T1000 (cell line): ENCODE results near the gene SNRNP200.
"Not testable (repeated sequence)": the region's sequence is repeated elsewhere in the genome, so short reads cannot be mapped to it uniquely, and the experiment has no call there.

Source experiments
- DNase-seq: peaks from one replicate; lab custom pipeline; 2025; ENCODE audit warnings: mixed read lengths; lab: John Stamatoyannopoulos, UW

Gene SNRNP200

GRCh38 chr2:96325041-96325883, 19.9 kb upstream of the SNRNP200 start, which contains the start of gene ITPRIPL1:
Gene ITPRIPL1 (plus strand): TSS chr2:96325317. CDS start chr2:96325840, 523 bp downstream.
- DNase-seq, result no peak

DNA sequence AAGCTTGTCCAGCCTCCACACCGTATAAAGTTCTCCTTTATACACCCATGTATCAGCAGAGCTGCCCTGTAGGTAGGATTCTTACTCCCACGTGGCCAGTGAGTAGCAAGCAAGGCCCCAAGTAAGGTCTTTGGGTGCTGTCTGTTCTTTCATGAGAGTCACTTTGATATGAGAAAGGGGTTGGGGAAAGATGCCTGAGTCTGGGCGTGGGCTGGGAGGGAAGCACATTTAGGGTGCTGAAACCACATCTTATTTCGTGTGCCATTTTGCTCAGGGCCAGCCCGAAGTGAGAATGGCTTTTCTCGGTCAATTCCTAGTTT, 19.3 kb upstream of the SNRNP200 start:
- no peak for DNase-seq

GRCh38 chr2:96323849-96324248, 18.5 kb upstream of the SNRNP200 start:
- DNase-seq, result no peak

DNA sequence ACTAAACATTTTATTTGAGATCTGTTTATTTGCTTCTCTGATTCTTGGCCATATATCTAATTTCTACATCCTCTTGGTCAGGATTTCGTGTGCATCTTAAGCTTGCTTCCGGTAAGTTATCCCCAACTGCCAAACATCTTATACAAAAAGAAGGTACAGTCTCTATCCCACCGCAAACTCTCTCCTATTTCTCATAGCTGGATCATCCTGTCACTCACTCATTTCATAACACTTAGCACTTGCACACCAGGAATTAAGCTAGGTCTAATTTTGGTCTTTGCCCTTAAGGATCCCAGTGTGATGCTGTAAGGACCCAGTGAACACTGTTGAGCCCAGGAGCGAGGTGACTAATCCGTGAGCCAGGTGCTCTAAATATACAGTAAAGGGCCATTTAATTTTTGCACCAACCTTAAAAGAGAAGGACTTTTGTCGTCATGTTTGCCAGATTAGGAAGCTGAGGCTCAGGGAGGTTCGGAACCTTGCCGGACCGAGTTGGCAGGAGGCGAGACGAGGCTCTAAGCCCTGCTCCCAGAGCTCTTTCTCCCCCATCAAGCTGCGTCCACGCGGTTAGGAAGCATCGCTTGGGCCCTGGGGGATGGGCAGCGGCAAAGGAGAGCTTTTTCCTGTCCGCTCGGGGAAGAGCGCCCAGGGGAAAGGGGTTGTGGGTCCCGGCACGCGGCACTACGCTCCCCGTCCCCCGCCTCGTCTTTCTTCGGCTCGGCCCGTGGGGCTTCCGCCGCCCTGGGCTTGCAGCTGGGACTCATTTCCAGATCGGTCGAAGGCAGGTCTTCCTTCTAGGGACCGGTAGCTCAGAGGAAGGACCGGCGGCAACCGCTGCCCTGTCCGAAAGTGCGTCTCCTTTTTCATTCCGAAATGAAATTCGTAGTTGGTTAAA, 15.6 kb upstream of the SNRNP200 start:
- no peak for DNase-seq

DNA sequence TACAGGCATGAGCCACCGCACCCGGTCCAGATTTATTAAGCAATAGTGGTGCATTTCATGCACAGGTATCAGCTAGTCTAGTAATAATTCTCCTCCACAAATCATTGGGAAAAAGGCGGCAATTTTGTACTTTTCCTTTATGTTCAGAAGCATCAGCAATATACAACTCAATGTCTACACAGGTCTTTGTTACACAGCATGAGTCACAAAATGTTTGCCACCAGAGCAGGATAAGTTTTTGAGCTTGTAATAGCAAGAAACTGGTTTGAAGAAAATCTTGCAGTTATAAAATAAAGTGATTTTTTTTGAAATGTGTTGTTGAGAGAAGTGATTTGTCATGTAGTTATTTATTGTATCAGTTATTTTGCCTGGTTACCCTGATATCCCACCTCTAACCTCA, 15.0 kb upstream of the SNRNP200 start:
- no peak for DNase-seq

DNA sequence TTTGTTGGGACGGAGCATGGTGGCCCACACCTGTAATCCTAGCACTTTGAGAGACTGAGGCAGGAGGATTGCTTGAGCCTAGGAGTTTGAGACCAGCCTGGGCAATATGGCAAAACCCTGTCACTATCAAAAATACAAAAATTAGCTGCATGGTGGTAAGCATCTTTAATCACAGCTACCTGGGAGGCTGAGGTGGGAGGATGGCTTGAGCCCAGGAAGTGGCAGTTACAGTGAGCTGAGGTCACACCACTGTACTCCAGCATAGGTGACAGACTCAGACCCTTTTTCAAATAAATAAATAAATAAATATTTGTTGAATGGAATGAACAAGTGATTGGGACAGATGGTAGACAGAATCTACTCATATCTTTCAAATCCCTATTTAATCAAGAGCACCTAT, 14.1 kb upstream of the SNRNP200 start:
- DNase-seq, result no peak

DNA sequence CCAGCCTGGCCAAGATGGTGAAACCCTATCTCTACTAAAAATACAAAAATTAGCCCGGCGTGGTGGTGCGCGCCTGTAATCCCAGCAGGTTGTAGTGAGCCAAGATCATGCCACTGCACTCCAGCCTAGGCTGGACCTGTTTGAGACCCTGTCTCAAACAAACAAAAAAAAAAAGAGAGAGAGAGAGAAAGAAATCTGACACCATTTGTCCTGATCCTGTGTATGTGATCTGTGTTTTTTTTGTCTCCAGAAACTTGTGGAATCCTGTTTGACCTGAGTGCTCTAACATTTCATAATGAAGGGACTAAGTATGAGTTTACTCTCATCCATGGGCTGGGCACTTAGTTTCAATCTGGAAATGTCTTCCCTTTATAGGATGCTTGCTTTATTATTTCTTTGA, 13.4 kb upstream of the SNRNP200 start:
- no peak for DNase-seq

DNA sequence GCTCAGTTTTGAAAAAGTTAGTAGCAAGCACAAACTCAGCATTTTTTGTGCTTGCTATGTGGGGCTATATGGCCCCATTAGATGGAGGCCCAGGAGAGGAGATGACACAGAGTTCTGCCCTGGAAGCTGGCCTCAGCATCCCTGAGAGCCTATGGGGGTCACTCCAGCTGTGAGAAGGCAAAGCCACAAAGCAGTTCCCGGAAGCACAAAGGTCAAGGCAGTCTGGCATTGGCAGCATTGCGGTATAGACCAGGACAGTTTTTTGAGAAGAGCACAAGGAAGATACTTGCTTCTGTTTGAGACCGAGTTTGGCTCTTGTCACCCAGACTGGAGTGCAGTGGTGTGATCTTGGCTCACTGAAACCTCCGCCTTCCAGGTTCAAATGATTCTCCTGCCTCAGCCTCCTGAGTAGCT, 12.2 kb upstream of the SNRNP200 start:
- DNase-seq, result no peak

GRCh38 chr2:96316999-96317398, 11.7 kb upstream of the SNRNP200 start:
- DNase-seq, result no peak

DNA sequence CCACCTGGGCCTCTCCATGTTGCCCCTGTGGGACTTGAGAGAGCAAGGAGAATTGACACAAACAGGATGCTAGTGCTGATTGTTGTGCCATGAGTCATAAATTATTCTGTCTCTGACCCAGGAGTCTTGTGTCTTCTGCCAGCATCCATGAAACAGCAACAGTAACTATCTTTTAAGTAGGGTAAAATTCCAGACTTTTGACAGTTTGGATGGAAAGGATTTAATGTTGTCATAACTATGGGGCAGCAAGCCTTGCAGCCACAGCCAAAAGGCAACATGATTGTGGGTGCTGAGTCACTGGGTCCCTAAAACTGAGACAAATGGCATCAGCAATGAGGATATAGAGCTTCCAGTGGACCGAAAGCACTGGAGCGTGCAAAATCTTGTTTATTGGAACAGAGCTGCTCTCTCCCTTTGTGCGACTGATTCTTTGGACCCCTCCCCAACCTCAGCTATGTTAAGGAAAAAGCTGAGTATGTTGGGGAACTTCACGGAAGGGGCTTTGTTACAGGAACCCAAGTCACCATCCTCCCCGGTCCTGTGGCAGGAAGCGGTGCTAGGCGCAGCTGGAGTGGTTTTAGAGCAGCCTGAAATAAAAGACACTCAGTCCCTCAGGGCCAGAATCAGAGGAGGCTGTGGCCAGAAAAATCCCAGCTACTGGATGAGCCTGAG, 10.2 kb upstream of the SNRNP200 start:
- DNase-seq, result no peak

DNA sequence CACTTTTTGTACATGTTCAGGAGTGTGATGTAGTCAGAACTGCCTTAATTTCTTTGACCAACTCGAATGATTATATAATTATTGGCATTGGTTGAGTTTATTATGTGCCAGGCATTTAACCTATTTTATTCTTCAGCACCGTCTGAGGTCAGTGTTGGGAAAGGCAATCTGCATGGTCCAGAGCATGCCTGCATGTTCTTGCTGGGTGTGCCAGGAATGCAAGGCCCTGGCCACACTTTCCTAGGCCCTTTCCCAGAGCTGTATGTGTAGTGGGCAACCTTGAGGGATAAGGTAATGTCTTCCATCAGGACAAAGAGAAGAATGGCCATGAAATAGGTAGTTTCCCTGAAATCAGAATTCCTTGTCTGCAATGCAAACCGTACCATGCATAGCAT, 9.7 kb upstream of the SNRNP200 start:
- no peak for DNase-seq

GRCh38 chr2:96308248-96308647, 2.9 kb upstream of the SNRNP200 start:
- no peak for DNase-seq

DNA sequence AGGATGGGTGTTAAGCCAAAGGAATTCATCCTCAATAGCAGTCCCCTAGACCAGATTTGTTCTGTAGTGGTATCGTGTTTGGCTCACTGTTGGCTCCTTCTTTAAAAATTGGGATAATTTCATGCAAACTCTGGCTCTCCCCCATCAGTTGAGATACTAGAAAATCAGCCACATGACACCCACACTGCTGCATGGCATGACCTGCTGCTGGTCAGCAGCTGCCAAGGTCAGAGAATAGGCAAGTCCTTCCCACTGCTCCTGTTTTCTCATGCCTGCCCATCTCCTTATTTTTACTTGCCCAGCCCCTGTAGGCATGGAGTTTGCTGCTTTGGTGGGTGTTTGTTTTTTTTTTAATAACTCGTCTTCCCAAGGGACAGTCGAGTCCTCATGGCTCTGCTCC, 1.0 kb upstream of the SNRNP200 start:
- DNase-seq, result no peak

DNA sequence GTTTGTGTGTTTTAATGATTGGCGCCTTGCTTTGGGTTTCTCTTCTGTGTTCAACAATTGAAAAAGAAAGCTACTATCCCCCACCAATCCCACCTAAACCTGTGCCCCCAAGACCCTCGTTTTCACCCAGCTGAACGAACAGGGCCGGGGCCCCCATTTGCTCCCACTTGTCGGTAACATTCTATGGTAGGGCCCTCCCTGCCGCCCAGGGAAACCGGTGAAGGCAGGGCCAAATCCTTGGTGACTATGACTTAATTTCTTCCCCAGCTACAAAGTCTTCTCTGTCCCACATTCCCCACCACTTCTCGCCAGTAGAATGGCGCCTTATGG, 598 bp upstream of the SNRNP200 start:
- DNase-seq, result no peak

GRCh38 chr2:96304606-96305005, 740 bp downstream of the SNRNP200 start:
- DNase-seq, result no peak

- DNase-seq, result no peak
Observed at GRCh38 chr2:96301865-96302264, 3.5 kb downstream of the SNRNP200 start.

DNA sequence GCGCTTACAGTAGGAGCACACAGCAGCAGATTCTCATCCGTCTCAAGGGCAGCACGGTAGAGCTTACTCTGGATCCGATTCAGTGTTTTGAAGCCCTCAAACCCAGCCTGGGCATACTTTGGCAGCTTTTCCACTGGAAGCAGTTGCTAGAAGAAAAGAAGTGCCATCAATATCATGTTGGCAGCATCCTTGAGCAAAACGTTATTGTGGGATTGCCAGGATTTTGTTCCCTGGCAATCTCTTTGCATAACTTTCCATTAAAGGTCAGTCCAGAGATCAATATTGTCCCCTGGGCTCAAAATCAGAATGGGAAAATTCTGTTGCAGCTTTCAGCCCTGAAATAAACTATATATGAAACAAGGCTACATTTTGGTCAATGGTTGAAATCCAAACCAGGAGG, 8.4 kb downstream of the SNRNP200 start:
- DNase-seq, result no peak

DNA sequence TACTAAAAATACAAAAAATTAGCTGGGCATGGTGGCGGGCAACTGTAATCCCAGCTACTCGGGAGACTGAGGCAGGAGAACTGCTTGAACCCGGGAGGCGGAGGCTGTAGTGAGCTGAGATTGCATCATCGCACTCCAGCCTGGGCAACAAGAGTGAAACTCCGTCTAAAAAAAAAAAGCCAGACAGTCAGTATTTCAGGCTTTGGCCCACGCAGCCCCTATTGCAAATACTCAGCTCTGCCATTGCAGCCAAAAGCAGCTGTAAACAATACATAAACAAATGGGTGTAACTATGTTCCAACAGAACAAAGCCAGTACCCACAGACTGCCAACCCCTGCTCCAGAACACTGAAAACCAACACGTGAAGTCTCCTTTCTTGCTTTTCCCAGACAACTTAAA, 11.1 kb downstream of the SNRNP200 start:
- not testable (repeated sequence) for DNase-seq

- DNase-seq, result no peak
Observed at GRCh38 chr2:96291751-96292150, 13.6 kb downstream of the SNRNP200 start.

- DNase-seq, result no peak
Observed at GRCh38 chr2:96287273-96287856, 18.0 kb downstream of the SNRNP200 start.

DNA sequence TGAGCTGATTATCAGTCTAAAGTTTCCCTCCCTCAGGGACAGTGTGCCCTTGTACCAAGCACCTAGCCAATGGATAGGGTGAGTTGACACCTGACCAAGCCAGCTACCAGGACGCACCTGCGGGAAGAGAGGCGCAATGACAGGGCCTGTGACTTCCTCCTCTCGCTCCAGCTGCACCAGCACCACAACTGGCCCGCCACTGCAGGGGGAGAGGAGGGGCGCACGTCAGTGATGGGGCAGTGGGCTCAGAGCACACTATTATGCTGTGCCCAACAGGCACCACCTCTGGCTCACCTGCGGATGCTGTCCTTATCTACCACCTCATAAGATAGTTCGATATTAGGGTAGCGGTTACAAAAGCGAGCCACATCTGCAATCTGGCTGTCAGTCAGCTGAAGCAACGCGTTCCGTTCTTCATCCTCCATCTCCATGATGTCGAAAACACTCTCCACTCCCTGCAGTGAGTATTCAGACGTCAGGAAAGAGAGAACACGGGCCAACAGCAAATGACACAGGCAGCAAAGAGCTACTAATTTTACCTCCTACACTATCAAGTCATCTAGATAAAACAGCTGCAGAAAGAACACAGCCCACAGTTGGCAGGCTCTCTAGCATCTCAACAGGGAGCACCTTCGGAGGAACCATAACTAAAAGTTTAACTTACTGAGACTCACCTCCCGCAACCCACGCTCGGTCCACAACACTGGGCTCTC, 28.4 kb downstream of the SNRNP200 start:
- no peak for DNase-seq
